ENCODE data around the gene KRTAP3-1. TPM values are rescaled to one million over a fixed set of nuclear protein-coding genes. Genes with fewer than 3 reads are reported as not detected.

The KRTAP3-1 gene
- total and polyA plus RNA-seq, 8 donors = not detected

GRCh38 chr17:41010441-41010840 is 1.5 kb upstream of the KRTAP3-1 start:
- intact Hi-C loops (cut with DNase I; ENCODE audit: low total_unique reads) = no loop called here
- no peak for TF ChIP-seq CTCF (IDR thresholded peaks at IDR 0.05)
- Histone ChIP-seq H3K36me3 (no peaks in the 10 kb centered on the region), H3K4me3 (no peak overlapping the region), H3K9me3 (no peaks in the 10 kb centered on the region), H3K27me3 (no peaks in the 10 kb centered on the region), H3K27ac (no peak overlapping the region), H3K4me1 (no peaks in the 10 kb centered on the region)
- no peak for DNase-seq

- TF ChIP-seq POLR2AphosphoS5 (IDR thresholded peaks at IDR 0.05) (no peak), POLR2A (IDR thresholded peaks at IDR 0.05) (no peak), CTCF (IDR thresholded peaks at IDR 0.05) (no peak)
- intact Hi-C loops (cut with DNase I; ENCODE audit: low total_unique reads) = no loop called here
- WGBS, 5 donors = 58 to 76% (median 62%) methylated on average over 1 of the region's 1 CpG
Observed at GRCh38 chr17:41009936-41010335, 1.0 kb upstream of the KRTAP3-1 start.

GRCh38 chr17:41009301-41009760 is 403 bp upstream of the KRTAP3-1 start:
- Histone ChIP-seq H3K27me3 (no peaks in the 10 kb centered on the region), H3K36me3 (no peaks in the 10 kb centered on the region), H3K4me3 (no peak overlapping the region), H3K27ac (no peak overlapping the region), H3K9me3 (no peaks in the 10 kb centered on the region), H3K4me1 (no peaks in the 10 kb centered on the region)
- WGBS, 5 donors = 22 to 41% (median 29%) methylated on average over 4 of the region's 4 CpGs
- intact Hi-C loops (cut with DNase I; ENCODE audit: low total_unique reads) = no loop called here
- no peak for DNase-seq
- TF ChIP-seq CTCF (IDR thresholded peaks at IDR 0.05) = no peak

More at GRCh38 chr17:41009936-41010335, 1.0 kb upstream of the KRTAP3-1 start:
- DNase-seq = no peak
- Histone ChIP-seq H3K4me1 (no peaks in the 10 kb centered on the region), H3K36me3 (no peaks in the 10 kb centered on the region), H3K27ac (no peak overlapping the region), H3K4me3 (no peak overlapping the region), H3K9me3 (no peaks in the 10 kb centered on the region), H3K27me3 (no peaks in the 10 kb centered on the region)

DNA sequence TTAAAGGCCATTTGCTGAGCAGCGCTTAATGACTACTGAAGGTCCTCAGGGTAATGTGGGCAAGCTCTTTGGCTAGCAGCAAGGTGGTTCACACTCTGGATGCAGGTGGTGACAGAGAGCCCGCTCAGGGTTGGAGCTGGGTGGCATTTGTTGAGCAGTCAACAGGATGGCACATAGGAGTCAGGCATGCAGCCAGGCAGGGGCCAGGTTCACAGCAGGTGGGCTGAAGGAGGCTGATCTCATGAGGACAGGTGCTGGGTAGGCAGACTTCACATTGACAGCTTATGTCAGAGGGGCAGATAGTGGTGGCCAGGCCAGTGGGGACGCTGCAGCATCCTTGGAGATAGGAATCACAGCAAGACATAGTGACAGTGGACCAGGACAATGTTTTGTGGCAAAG is 4.5 kb downstream of the KRTAP3-1 start:
- no peak overlapping the region for H3K27ac ChIP-seq
- TF ChIP-seq POLR2AphosphoS5 (IDR thresholded peaks at IDR 0.05) (no peak), CTCF (IDR thresholded peaks at IDR 0.05) (no peak), POLR2A (IDR thresholded peaks at IDR 0.05) (no peak), EP300 (IDR thresholded peaks at IDR 0.05) (no peak)
- intact Hi-C loops (cut with DNase I; ENCODE audit: low total_unique reads) = no loop called here
- 86 to 96% (median 92%) methylated on average over 3 of the region's 3 CpGs for WGBS, 5 donors
- no peaks in the 10 kb centered on the region for H3K36me3 ChIP-seq
- H3K4me3 ChIP-seq = no peak overlapping the region
- no peak for DNase-seq
- peaks cover 0 to 8% (median 0%) of the 10 kb centered on the region in 3 donors for H3K27me3 ChIP-seq
- no peaks in the 10 kb centered on the region for H3K9me3 ChIP-seq
- H3K4me1 ChIP-seq = no peaks in the 10 kb centered on the region

DNA sequence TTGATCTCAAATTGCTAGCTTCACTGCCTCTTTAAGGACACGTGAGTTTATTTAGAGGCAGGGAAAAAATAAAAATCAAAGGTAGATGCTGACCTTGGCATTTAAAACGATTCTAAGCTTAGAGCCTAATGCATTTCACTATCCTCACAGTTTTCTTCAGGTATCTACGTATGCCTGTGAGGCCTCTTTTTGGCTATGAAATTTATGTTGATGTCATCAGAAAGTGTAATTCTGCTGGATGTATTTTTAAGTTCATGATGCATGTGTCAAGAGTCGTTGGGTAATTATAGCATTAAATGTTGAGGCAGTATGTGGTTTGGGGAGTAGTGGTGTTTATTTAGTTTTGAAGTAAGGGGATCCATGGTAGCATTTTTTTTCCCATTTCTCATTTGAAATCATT is 5.0 kb downstream of the KRTAP3-1 start:
- no peak for DNase-seq
- intact Hi-C loops (cut with DNase I; ENCODE audit: low total_unique reads) = no loop called here
- H3K27me3 ChIP-seq = peaks cover 0 to 11% (median 0%) of the 10 kb centered on the region in 3 donors
- TF ChIP-seq POLR2AphosphoS5 (IDR thresholded peaks at IDR 0.05) (no peak), EP300 (IDR thresholded peaks at IDR 0.05) (no peak), POLR2A (IDR thresholded peaks at IDR 0.05) (no peak), CTCF (IDR thresholded peaks at IDR 0.05) (no peak)
- H3K4me1 ChIP-seq = no peaks in the 10 kb centered on the region
- H3K9me3 ChIP-seq = no peaks in the 10 kb centered on the region
- no peak overlapping the region for H3K4me3 ChIP-seq
- 65 to 80% (median 70%) methylated on average over 4 of the region's 4 CpGs for WGBS, 5 donors
- H3K27ac ChIP-seq = no peak overlapping the region
- no peaks in the 10 kb centered on the region for H3K36me3 ChIP-seq
